Measurements from ENCODE around the gene ARHGAP31. TPM values are rescaled to one million over a fixed set of nuclear protein-coding genes. Genes with fewer than 3 reads are reported as not detected.

Gene ARHGAP31
- total RNA-seq, 2 donors from 2014 or later, result 11.4 to 11.8 TPM

GRCh38 chr3:119437691-119438258, 143.6 kb downstream of the ARHGAP31 start:
- no peaks in the 10 kb centered on the region for H3K9me3 ChIP-seq (ENCODE audit: control insufficient read depth, low read length, poor library complexity, severe bottlenecking)
- peaks cover 16% of the 10 kb centered on the region for H3K36me3 Mint-ChIP-seq (ENCODE audit: low read depth)
- DNase-seq, result no peak
- no peaks in the 10 kb centered on the region for H3K27me3 Mint-ChIP-seq
- H3K27ac Mint-ChIP-seq, result no peak overlapping the region
- no peaks in the 10 kb centered on the region for H3K4me1 Mint-ChIP-seq
- no peak for ATAC-seq
- H3K4me3 Mint-ChIP-seq, result no peak overlapping the region

- DNase-seq (no peak), ATAC-seq (peak; percentile 6)
- Mint-ChIP-seq H3K27ac (no peak overlapping the region), H3K27me3 (no peaks in the 10 kb centered on the region), H3K4me3 (no peak overlapping the region), H3K4me1 (no peaks in the 10 kb centered on the region), H3K36me3 (ENCODE audit: low read depth) (peaks cover 13% of the 10 kb centered on the region)
- H3K9me3 ChIP-seq (ENCODE audit: control insufficient read depth, low read length, poor library complexity, severe bottlenecking), result no peaks in the 10 kb centered on the region
Measured at GRCh38 chr3:119443179-119443578, 149.0 kb downstream of the ARHGAP31 start.

GRCh38 chr3:119444590-119444989, 150.4 kb downstream of the ARHGAP31 start:
- H3K27me3 Mint-ChIP-seq, result no peaks in the 10 kb centered on the region
- no peaks in the 10 kb centered on the region for H3K9me3 ChIP-seq (ENCODE audit: control insufficient read depth, low read length, poor library complexity, severe bottlenecking)
- ATAC-seq (no peak), DNase-seq (no peak)
- no peak overlapping the region for H3K27ac Mint-ChIP-seq
- H3K4me3 Mint-ChIP-seq, result no peak overlapping the region
- peaks cover 11% of the 10 kb centered on the region for H3K36me3 Mint-ChIP-seq (ENCODE audit: low read depth)
- no peaks in the 10 kb centered on the region for H3K4me1 Mint-ChIP-seq

GRCh38 chr3:119453822-119454221, 159.6 kb downstream of the ARHGAP31 start:
- no peak for DNase-seq
- peaks cover 6% of the 10 kb centered on the region for H3K36me3 Mint-ChIP-seq (ENCODE audit: low read depth)

GRCh38 chr3:119456469-119456868, 162.3 kb downstream of the ARHGAP31 start:
- Mint-ChIP-seq H3K27me3 (no peaks in the 10 kb centered on the region), H3K4me1 (peaks cover 30% of the 10 kb centered on the region), H3K27ac (peak overlapping the region; percentile 34), H3K4me3 (no peak overlapping the region), H3K36me3 (ENCODE audit: low read depth) (peaks cover 4% of the 10 kb centered on the region)
- DNase-seq, result no peak
- H3K9me3 ChIP-seq (ENCODE audit: control insufficient read depth, low read length, poor library complexity, severe bottlenecking), result no peaks in the 10 kb centered on the region
- no peak for ATAC-seq

More at GRCh38 chr3:119453822-119454221, 159.6 kb downstream of the ARHGAP31 start:
- no peak for ATAC-seq
- H3K27ac Mint-ChIP-seq, result peak overlapping the region; percentile 67
- H3K4me1 Mint-ChIP-seq, result peaks cover 20% of the 10 kb centered on the region
- no peaks in the 10 kb centered on the region for H3K9me3 ChIP-seq (ENCODE audit: control insufficient read depth, low read length, poor library complexity, severe bottlenecking)
- no peak overlapping the region for H3K4me3 Mint-ChIP-seq
- H3K27me3 Mint-ChIP-seq, result no peaks in the 10 kb centered on the region

GRCh38 chr3:119457246-119457645, 163.1 kb downstream of the ARHGAP31 start:
- Mint-ChIP-seq H3K27ac (no peak overlapping the region), H3K4me1 (peaks cover 30% of the 10 kb centered on the region), H3K4me3 (no peak overlapping the region), H3K36me3 (ENCODE audit: low read depth) (peaks cover 4% of the 10 kb centered on the region), H3K27me3 (no peaks in the 10 kb centered on the region)
- no peaks in the 10 kb centered on the region for H3K9me3 ChIP-seq (ENCODE audit: control insufficient read depth, low read length, poor library complexity, severe bottlenecking)
- no peak for ATAC-seq
- DNase-seq, result no peak

GRCh38 chr3:119463171-119464169, 169.3 kb downstream of the ARHGAP31 start, which contains the start of gene TMEM39A:
Gene TMEM39A (minus strand): TSS chr3:119463615. CDS start chr3:119462074, 1,541 bp downstream.
- ATAC-seq, result peak; percentile 87
- Mint-ChIP-seq H3K36me3 (ENCODE audit: low read depth) (no peaks in the 10 kb centered on the region), H3K4me1 (peaks cover 25% of the 10 kb centered on the region)

GRCh38 chr3:119468041-119468440, 173.9 kb downstream of the ARHGAP31 start:
- H3K36me3 Mint-ChIP-seq (ENCODE audit: low read depth), result peaks cover 4% of the 10 kb centered on the region
- ATAC-seq, result no peak

More at GRCh38 chr3:119463171-119464169, 169.3 kb downstream of the ARHGAP31 start, which contains the start of gene TMEM39A:
- no peaks in the 10 kb centered on the region for H3K27me3 Mint-ChIP-seq
- DNase-seq, result peak; percentile 97 to 98 (median 97)
- no peaks in the 10 kb centered on the region for H3K9me3 ChIP-seq (ENCODE audit: control insufficient read depth, low read length, poor library complexity, severe bottlenecking)
- H3K27ac Mint-ChIP-seq, result peak within 1 kb of the TSS; percentile 93
- peak within 1 kb of the TSS; percentile 94 for H3K4me3 Mint-ChIP-seq

GRCh38 chr3:119469418-119470189, 175.4 kb downstream of the ARHGAP31 start:
- peak overlapping the region; percentile 93 for H3K4me3 Mint-ChIP-seq

More at GRCh38 chr3:119468041-119468440, 173.9 kb downstream of the ARHGAP31 start:
- Mint-ChIP-seq H3K27ac (peak overlapping the region; percentile 78), H3K27me3 (no peaks in the 10 kb centered on the region), H3K4me1 (peaks cover 31% of the 10 kb centered on the region), H3K4me3 (peak overlapping the region; percentile 93)
- no peaks in the 10 kb centered on the region for H3K9me3 ChIP-seq (ENCODE audit: control insufficient read depth, low read length, poor library complexity, severe bottlenecking)
- no peak for DNase-seq

More at GRCh38 chr3:119469418-119470189, 175.4 kb downstream of the ARHGAP31 start:
- H3K36me3 Mint-ChIP-seq (ENCODE audit: low read depth), result peaks cover 4% of the 10 kb centered on the region
- H3K27ac Mint-ChIP-seq, result peak overlapping the region; percentile 78
- H3K27me3 Mint-ChIP-seq, result no peaks in the 10 kb centered on the region
- DNase-seq (no peak), ATAC-seq (no peak)
- peaks cover 20% of the 10 kb centered on the region for H3K4me1 Mint-ChIP-seq
- no peaks in the 10 kb centered on the region for H3K9me3 ChIP-seq (ENCODE audit: control insufficient read depth, low read length, poor library complexity, severe bottlenecking)

Other genes with a start within 250 kb of the ARHGAP31 start
- not detected for gene TEX55, start 148.2 kb upstream of the ARHGAP31 start, total RNA-seq
- gene UPK1B, start 120.8 kb upstream of the ARHGAP31 start, total RNA-seq, result not detected
- 10 to 100 TPM; 14.6 to 24.7 TPM for gene B4GALT4, start 53.5 kb upstream of the ARHGAP31 start, total RNA-seq
- 10 to 100 TPM; 65.8 to 70.6 TPM for gene TMEM39A, start 169.2 kb downstream of the ARHGAP31 start, total RNA-seq
- gene POGLUT1, start 174.6 kb downstream of the ARHGAP31 start, total RNA-seq, result 10 to 100 TPM; 26.3 to 27.3 TPM
- gene TIMMDC1, start 204.2 kb downstream of the ARHGAP31 start, total RNA-seq, result 10 to 100 TPM; 26.9 to 29.5 TPM